Smooth muscle cell (in vitro differentiated cells): Measurements from ENCODE around the gene RWDD1. TPM values are rescaled to one million over a fixed set of nuclear protein-coding genes. Genes with fewer than 3 reads are reported as not detected.

Experiments
- DNase-seq: peaks from one replicate; lab custom pipeline; 2025; ENCODE audit not compliant: unreplicated experiment; lab: John Stamatoyannopoulos, UW
- H2AFZ ChIP-seq: fragments of 200-600 bp; sonication (generic); 2 replicates; pipeline ENCODE4 v1.6.0; 2016; ENCODE audit warnings: antibody characterized with exemption, low read depth, mild to moderate bottlenecking
- H3F3A ChIP-seq: fragments of 200-600 bp; sonication (generic); 2 replicates; pipeline ENCODE4 v1.6.0; 2017; ENCODE audit warnings: antibody characterized with exemption, low read depth
- H3K27ac ChIP-seq: fragments of 200-600 bp; sonication (generic); 2 replicates; pipeline ENCODE4 v1.5.1; 2016; ENCODE audit warnings: low read depth, mild to moderate bottlenecking
- H3K27me3 ChIP-seq: fragments of 200-600 bp; sonication (generic); 2 replicates; pipeline ENCODE4 v1.6.1; 2016; ENCODE audit warnings: low read depth, mild to moderate bottlenecking
- H3K36me3 ChIP-seq: fragments of 200-600 bp; sonication (generic); 2 replicates; pipeline ENCODE4 v1.5.1; 2016; ENCODE audit warnings: low read depth
- H3K4me1 ChIP-seq: fragments of 200-600 bp; sonication (generic); 2 replicates; pipeline ENCODE4 v1.5.1; 2016; ENCODE audit warnings: low read depth
- H3K4me2 ChIP-seq: fragments of 200-600 bp; sonication (generic); 2 replicates; pipeline ENCODE4 v1.6.0; 2016; ENCODE audit warnings: mild to moderate bottlenecking
- H3K4me3 ChIP-seq: fragments of 200-600 bp; sonication (generic); 2 replicates; pipeline ENCODE4 v1.5.1; 2016; ENCODE audit warnings: mild to moderate bottlenecking
- H3K79me2 ChIP-seq: fragments of 200-600 bp; sonication (generic); 2 replicates; pipeline ENCODE4 v1.6.0; 2016; ENCODE audit warnings: low read depth, mild to moderate bottlenecking
- H3K9ac ChIP-seq: fragments of 200-600 bp; sonication (generic); 2 replicates; pipeline ENCODE4 v1.6.0; 2016; ENCODE audit warnings: low read depth
- H3K9me3 ChIP-seq: fragments of 200-600 bp; sonication (generic); replicated peaks from 2 replicates; pipeline ENCODE4 v1.5.1; 2016; ENCODE audit warnings: low read depth
- H4K20me1 ChIP-seq: fragments of 200-600 bp; sonication (generic); 2 replicates; pipeline ENCODE4 v1.6.0; 2016; ENCODE audit warnings: low read depth
- WGBS: methylation state at CpG from one replicate; pipeline ENCODE4 v1.1.7; 2016; ENCODE audit warnings: low lambda C conversion rate; 5-methylcytosine and 5-hydroxymethylcytosine counted together
- polyA plus RNA-seq: library from polyadenylated mRNA; unstranded; fragments of >200 nt; fragmentation: Nextera tagmentation; extraction: Ambion mirVana; gene quantifications from 2 replicates; pipeline ENCODE4 v1.2.1, GENCODE V29; 2016
- total RNA-seq: library from RNA; depleted of rRNA; stranded (reverse); fragments of >200 nt; gene quantifications from 2 replicates; pipeline ENCODE4 v1.2.3, GENCODE V29; 2014
- TF ChIP-seq, protein P1 (sequence below): fragments of 200-600 bp; sonication (generic); IDR thresholded peaks from 2 replicates; pipeline ENCODE4 v1.5.1; 2017; ENCODE audit warnings: borderline replicate concordance, mild to moderate bottlenecking, antibody characterized with exemption; ENCODE audit not compliant: insufficient read depth, poor library complexity, severe bottlenecking

The RWDD1 gene
- total and polyA plus RNA-seq, 2 experiments from 2014 or later: 64.0 to 69.4 TPM

- WGBS: 90% methylated on average over 6 of the region's 6 CpGs
- no peak overlapping the region for H3K4me2 ChIP-seq
- H3K27ac ChIP-seq: no peak overlapping the region
Measured at GRCh38 chr6:116547358-116547757, 23.9 kb upstream of the RWDD1 start.

GRCh38 chr6:116550796-116551195 lies 20.5 kb upstream of the RWDD1 start:
- Histone ChIP-seq H3F3A (no peaks in the 10 kb centered on the region), H2AFZ (no peak overlapping the region), H3K4me3 (no peak overlapping the region), H3K9ac (no peak overlapping the region), H3K4me1 (no peaks in the 10 kb centered on the region), H3K27me3 (no peaks in the 10 kb centered on the region), H3K4me2 (no peak overlapping the region), H4K20me1 (no peaks in the 10 kb centered on the region), H3K9me3 (no peaks in the 10 kb centered on the region), H3K36me3 (no peaks in the 10 kb centered on the region), H3K27ac (no peak overlapping the region), H3K79me2 (no peaks in the 10 kb centered on the region)
- 63% methylated on average over 4 of the region's 4 CpGs for WGBS
- DNase-seq: no peak
- TF ChIP-seq, protein P1, sequence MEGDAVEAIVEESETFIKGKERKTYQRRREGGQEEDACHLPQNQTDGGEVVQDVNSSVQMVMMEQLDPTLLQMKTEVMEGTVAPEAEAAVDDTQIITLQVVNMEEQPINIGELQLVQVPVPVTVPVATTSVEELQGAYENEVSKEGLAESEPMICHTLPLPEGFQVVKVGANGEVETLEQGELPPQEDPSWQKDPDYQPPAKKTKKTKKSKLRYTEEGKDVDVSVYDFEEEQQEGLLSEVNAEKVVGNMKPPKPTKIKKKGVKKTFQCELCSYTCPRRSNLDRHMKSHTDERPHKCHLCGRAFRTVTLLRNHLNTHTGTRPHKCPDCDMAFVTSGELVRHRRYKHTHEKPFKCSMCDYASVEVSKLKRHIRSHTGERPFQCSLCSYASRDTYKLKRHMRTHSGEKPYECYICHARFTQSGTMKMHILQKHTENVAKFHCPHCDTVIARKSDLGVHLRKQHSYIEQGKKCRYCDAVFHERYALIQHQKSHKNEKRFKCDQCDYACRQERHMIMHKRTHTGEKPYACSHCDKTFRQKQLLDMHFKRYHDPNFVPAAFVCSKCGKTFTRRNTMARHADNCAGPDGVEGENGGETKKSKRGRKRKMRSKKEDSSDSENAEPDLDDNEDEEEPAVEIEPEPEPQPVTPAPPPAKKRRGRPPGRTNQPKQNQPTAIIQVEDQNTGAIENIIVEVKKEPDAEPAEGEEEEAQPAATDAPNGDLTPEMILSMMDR: no peak

More at GRCh38 chr6:116547358-116547757, 23.9 kb upstream of the RWDD1 start:
- H3K9me3 ChIP-seq: no peaks in the 10 kb centered on the region
- H3K9ac ChIP-seq: no peak overlapping the region
- TF ChIP-seq, protein P1: no peak
- peaks cover 3% of the 10 kb centered on the region for H3K27me3 ChIP-seq
- H3K36me3 ChIP-seq: no peaks in the 10 kb centered on the region
- no peaks in the 10 kb centered on the region for H3F3A ChIP-seq
- H3K4me3 ChIP-seq: no peak overlapping the region
- H3K4me1 ChIP-seq: no peaks in the 10 kb centered on the region
- H3K79me2 ChIP-seq: no peaks in the 10 kb centered on the region
- no peak overlapping the region for H2AFZ ChIP-seq
- H4K20me1 ChIP-seq: no peaks in the 10 kb centered on the region
- DNase-seq: no peak

- Histone ChIP-seq H2AFZ (no peak within 1 kb of the TSS), H3K4me1 (no peaks in the 10 kb centered on the region)
Measured at GRCh38 chr6:116553451-116553850, 17.9 kb upstream of the RWDD1 start, which contains the start of gene CALHM4. CALHM4 (plus strand) TSS chr6:116553751; CDS start chr6:116553794, 43 bp downstream.

GRCh38 chr6:116556065-116556464 lies 15.2 kb upstream of the RWDD1 start:
- Histone ChIP-seq H3K9ac (no peak overlapping the region), H2AFZ (no peak overlapping the region), H3K27ac (no peak overlapping the region), H3K36me3 (no peaks in the 10 kb centered on the region), H3K79me2 (no peaks in the 10 kb centered on the region), H3K4me2 (no peak overlapping the region), H3K4me1 (no peaks in the 10 kb centered on the region), H3F3A (no peaks in the 10 kb centered on the region), H3K9me3 (no peaks in the 10 kb centered on the region), H4K20me1 (no peaks in the 10 kb centered on the region), H3K27me3 (no peaks in the 10 kb centered on the region), H3K4me3 (no peak overlapping the region)
- TF ChIP-seq, protein P1: no peak
- DNase-seq: no peak
- 37% methylated on average over 1 of the region's 1 CpG for WGBS

More at GRCh38 chr6:116553451-116553850, 17.9 kb upstream of the RWDD1 start, which contains the start of gene CALHM4:
- Histone ChIP-seq H3K27ac (no peak within 1 kb of the TSS), H3F3A (no peaks in the 10 kb centered on the region), H3K27me3 (no peaks in the 10 kb centered on the region), H3K9ac (no peak within 1 kb of the TSS), H3K36me3 (no peaks in the 10 kb centered on the region), H3K4me3 (no peak within 1 kb of the TSS), H3K4me2 (no peak within 1 kb of the TSS), H3K9me3 (no peaks in the 10 kb centered on the region), H3K79me2 (no peaks in the 10 kb centered on the region), H4K20me1 (no peaks in the 10 kb centered on the region)
- no peak for DNase-seq
- TF ChIP-seq, protein P1: no peak
